B cell (primary cell): ENCODE measurements around the gene EXOC3.

ENCODE experiments used
- CTCF ChIP-seq: fragments of 200-600 bp; IDR thresholded peaks from one replicate; pipeline ENCODE4 v1.8.0; 2022; ENCODE audit warnings: antibody characterized with exemption, mild to moderate bottlenecking
- EZH2 ChIP-seq: IDR thresholded peaks from 2 replicates; pipeline ENCODE4 v1.6.1; 2012; ENCODE audit warnings: borderline replicate concordance, low read depth, mild to moderate bottlenecking, moderate library complexity, low read length; ENCODE audit not compliant: insufficient read depth, poor library complexity, severe bottlenecking

GRCh38 chr5:448766-449090, 5.8 kb downstream of the EXOC3 start:
- TF ChIP-seq CTCF (no peak), EZH2 (no peak)
